Esophagus muscularis mucosa (tissue), 4 donors: Measurements from ENCODE around the gene EMILIN3.

Experiments
- CTCF ChIP-seq, 3 experiments: fragments of 200-600 bp in 2 of 3; fragments of 450-650 bp in 1 of 3; sonication (generic) in 2 of 3; IDR thresholded peaks; one replicate each; pipeline ENCODE4 v1.5.1; 2017 to 2019; ENCODE audit warnings: antibody characterized with exemption in 3 of 3, mild to moderate bottlenecking in 2 of 3, moderate library complexity in 1 of 3
- EP300 ChIP-seq: sonication (generic); formaldehyde crosslinking; IDR thresholded peaks from one replicate; pipeline ENCODE4 v1.6.1; 2017; ENCODE audit warnings: antibody characterized with exemption
- POLR2A ChIP-seq: fragments of 450-650 bp; IDR thresholded peaks from one replicate; pipeline ENCODE4 v1.6.1; 2017; ENCODE audit warnings: antibody characterized with exemption, moderate library complexity, mild to moderate bottlenecking, low read depth
- POLR2AphosphoS5 ChIP-seq, 2 donors: sonication (generic); formaldehyde crosslinking; IDR thresholded peaks; one replicate each; pipeline ENCODE4 v1.6.1; 2017; ENCODE audit warnings: antibody characterized with exemption in 2 of 2

GRCh38 chr20:41398408-41398807 lies 31.8 kb upstream of the EMILIN3 start:
- TF ChIP-seq CTCF (IDR thresholded peaks at IDR 0.05) (no peak), POLR2A (no peak), POLR2AphosphoS5 (IDR thresholded peaks at IDR 0.05) (peak; percentile 30 to 32), EP300 (no peak)
